K562 (cell line): Measurements from ENCODE around the gene COX4I2. TPM values are rescaled to one million over a fixed set of nuclear protein-coding genes. Genes with fewer than 3 reads are reported as not detected.

Experiments used
- ATF7 ChIP-seq: fragments of 450-650 bp; IDR thresholded peaks from 2 replicates; pipeline ENCODE4 v1.7.1; 2014; ENCODE audit warnings: mild to moderate bottlenecking, moderate library complexity
- BMI1 ChIP-seq: fragments of 150-350 bp; IDR thresholded peaks from 2 replicates; pipeline ENCODE4 v1.6.1; 2014; ENCODE audit warnings: low read length
- BRCA1 ChIP-seq, 2 experiments: fragments of 450-650 bp in 1 of 2; sonication (generic) in 1 of 2; formaldehyde crosslinking in 1 of 2; IDR thresholded peaks; 2 replicates each; pipeline versions ENCODE4 v1.5.0 to v1.6.1; 2017 to 2020; ENCODE audit warnings: mild to moderate bottlenecking in 1 of 2, missing genetic modification reagents in 1 of 2
- ETS2 ChIP-seq: IDR thresholded peaks from 2 replicates; pipeline ENCODE4 v1.6.1; 2016; ENCODE audit warnings: borderline replicate concordance, missing genetic modification characterization, mild to moderate bottlenecking, moderate library complexity, missing compliant biosample characterization; ENCODE audit not compliant: poor library complexity, severe bottlenecking
- HIVEP1 ChIP-seq: fragments of 250-450 bp; sonication (Bioruptor Pico); IDR thresholded peaks from 2 replicates; pipeline ENCODE4 v1.4.0; 2020; ENCODE audit warnings: mild to moderate bottlenecking
- KAT2B ChIP-seq: IDR thresholded peaks from one replicate; pipeline ENCODE4 v1.6.1; 2012; ENCODE audit warnings: low read depth, mild to moderate bottlenecking, control low read depth, inconsistent platforms, low read length, moderate library complexity
- MAFG ChIP-seq: fragments of 450-650 bp; conservative IDR thresholded peaks from 2 replicates; pipeline ENCODE4 v1.6.1; 2016; ENCODE audit warnings: missing genetic modification characterization, missing compliant biosample characterization
- NCOA2 ChIP-seq, 2 experiments: fragments of 450-650 bp; IDR thresholded peaks; 2 replicates each; pipeline ENCODE4 v1.6.1; 2018; ENCODE audit warnings: mild to moderate bottlenecking in 2 of 2, moderate library complexity in 1 of 2; ENCODE audit not compliant: partially characterized antibody in 2 of 2
- PHB ChIP-seq: fragments of 250-450 bp; sonication (Bioruptor Pico); IDR thresholded peaks from 2 replicates; pipeline ENCODE4 v1.5.0; 2021
- PTTG1 ChIP-seq: fragments of 450-650 bp; IDR thresholded peaks from 2 replicates; pipeline ENCODE4 v1.6.1; 2016; ENCODE audit warnings: low read depth, mild to moderate bottlenecking, missing genetic modification characterization, missing compliant biosample characterization
- SNRNP70 ChIP-seq: fragments of 200-400 bp; formaldehyde crosslinking; optimal IDR thresholded peaks from 2 replicates; pipeline ENCODE3; 2017; ENCODE audit warnings: low read depth, low read length
- SREBF1 ChIP-seq: fragments of 150-350 bp; IDR thresholded peaks from 2 replicates; pipeline ENCODE4 v1.6.1; 2014; ENCODE audit warnings: antibody characterized with exemption, low read depth, low read length, borderline replicate concordance
- TFAM ChIP-seq: fragments of 250-450 bp; sonication (Bioruptor Pico); conservative IDR thresholded peaks from 2 replicates; pipeline ENCODE4 v1.5.0; 2021; ENCODE audit warnings: mild to moderate bottlenecking, moderate library complexity
- XRCC4 ChIP-seq: IDR thresholded peaks from one replicate; pipeline ENCODE4 v1.6.1; 2011; ENCODE audit not compliant: insufficient read depth, insufficient read length; ENCODE audit errors: extremely low read depth
- ZBTB9 ChIP-seq: fragments of 450-650 bp; formaldehyde crosslinking; IDR thresholded peaks from 2 replicates; pipeline ENCODE4 v1.4.0; 2020; ENCODE audit warnings: mild to moderate bottlenecking, moderate library complexity
- ZEB2 ChIP-seq: fragments of 450-650 bp; IDR thresholded peaks from 2 replicates; pipeline ENCODE4 v1.6.1; 2016
- ZNF274 ChIP-seq: IDR thresholded peaks from 2 replicates; pipeline ENCODE4 v1.6.1; 2011; ENCODE audit warnings: low read depth, mild to moderate bottlenecking, low read length, moderate library complexity, borderline replicate concordance
- ZNF395 ChIP-seq: fragments of 200-800 bp; sonication (Bioruptor generic); IDR thresholded peaks from 2 replicates; pipeline ENCODE4 v1.6.1; 2017; ENCODE audit warnings: missing genetic modification characterization, missing compliant biosample characterization
- ZNF507 ChIP-seq: conservative IDR thresholded peaks from 2 replicates; pipeline ENCODE4 v1.6.1; 2017; ENCODE audit warnings: missing genetic modification characterization, missing compliant biosample characterization
- ZNF785 ChIP-seq: fragments of 250-450 bp; sonication (Bioruptor Pico); IDR thresholded peaks from 2 replicates; pipeline ENCODE4 v1.4.0; 2020; ENCODE audit warnings: mild to moderate bottlenecking
- polyA plus RNA-seq, 8 experiments: library from polyadenylated mRNA; depleted of rRNA in 4 of 8; stranded (reverse) in 5 of 8; unstranded in 3 of 8; fragments of >200 nt; fragmentation: Nextera tagmentation in 2 of 8; fragmentation: Illumina TruSeq in 1 of 8; extraction: Ambion mirVana in 2 of 8; extraction: Trizol in 1 of 8; gene quantifications; 2 replicates each; pipeline versions ENCODE4 v1.2.1 to v1.2.3, GENCODE V29; 2011 to 2014; ENCODE audit warnings: inconsistent platforms in 1 of 8, missing spikeins in 1 of 8
- total RNA-seq, 7 experiments: library from RNA; depleted of rRNA in 6 of 7; stranded (reverse); fragments of >200 nt in 6 of 7; fragmentation: Illumina TruSeq in 2 of 7; extraction: Trizol in 2 of 7; gene quantifications; 2 replicates each; pipeline versions ENCODE4 v1.2.1 to v1.2.3, GENCODE V29; 2011 to 2021; ENCODE audit warnings: low replicate concordance in 1 of 7
- TF ChIP-seq, protein P1 (sequence below): fragments of 450-650 bp; IDR thresholded peaks from 2 replicates; pipeline ENCODE4 v1.7.1; 2018; ENCODE audit warnings: mild to moderate bottlenecking, low read depth; ENCODE audit not compliant: partially characterized antibody
- TF ChIP-seq, protein P2 (sequence below), 2 experiments: IDR thresholded peaks; 2 replicates each; pipeline ENCODE4 v1.6.1; 2011; ENCODE audit warnings: borderline replicate concordance in 1 of 2, control low read depth in 1 of 2, low read depth in 1 of 2, low read length in 1 of 2, mild to moderate bottlenecking in 1 of 2, mixed read lengths in 1 of 2, moderate library complexity in 1 of 2; ENCODE audit not compliant: insufficient read depth in 1 of 2, insufficient read length in 1 of 2, poor library complexity in 1 of 2, severe bottlenecking in 1 of 2; ENCODE audit errors: extremely low read depth in 1 of 2

The COX4I2 gene
- total and polyA plus RNA-seq, 9 of the 15 experiments (the other 6 are each of a cell fraction or from before 2014, with no cell fraction given), result not detected

- TF ChIP-seq XRCC4 (no peak), ZBTB9 (no peak), BMI1 (0 out of 2 replicates have a peak, but pooled peaks have one; percentile 64), ETS2 (no peak), ZNF274 (no peak), ZNF507 (tag) (no peak), NCOA2 (IDR thresholded peaks at IDR 0.05; ENCODE audit: partially characterized antibody in 2 of 2) (no peak), SREBF1 (no peak), ZEB2 (peak; percentile 82), ZNF785 (CRISPR knock-in tag) (no peak), ZNF395 (CRISPR knock-in tag) (peak; percentile 72; the same call in 1 of the 2 replicates), HIVEP1 (CRISPR knock-in tag) (no peak), PHB (no peak), SNRNP70 (no peak), PTTG1 (tag) (no peak), ATF7 (peak; percentile 99), MAFG (tag) (no peak), TFAM (no peak), KAT2B (no peak), BRCA1 (IDR thresholded peaks at IDR 0.05) (no peak), BRCA1 (CRISPR knock-in tag; IDR thresholded peaks at IDR 0.05) (no peak)
- TF ChIP-seq, protein P1, sequence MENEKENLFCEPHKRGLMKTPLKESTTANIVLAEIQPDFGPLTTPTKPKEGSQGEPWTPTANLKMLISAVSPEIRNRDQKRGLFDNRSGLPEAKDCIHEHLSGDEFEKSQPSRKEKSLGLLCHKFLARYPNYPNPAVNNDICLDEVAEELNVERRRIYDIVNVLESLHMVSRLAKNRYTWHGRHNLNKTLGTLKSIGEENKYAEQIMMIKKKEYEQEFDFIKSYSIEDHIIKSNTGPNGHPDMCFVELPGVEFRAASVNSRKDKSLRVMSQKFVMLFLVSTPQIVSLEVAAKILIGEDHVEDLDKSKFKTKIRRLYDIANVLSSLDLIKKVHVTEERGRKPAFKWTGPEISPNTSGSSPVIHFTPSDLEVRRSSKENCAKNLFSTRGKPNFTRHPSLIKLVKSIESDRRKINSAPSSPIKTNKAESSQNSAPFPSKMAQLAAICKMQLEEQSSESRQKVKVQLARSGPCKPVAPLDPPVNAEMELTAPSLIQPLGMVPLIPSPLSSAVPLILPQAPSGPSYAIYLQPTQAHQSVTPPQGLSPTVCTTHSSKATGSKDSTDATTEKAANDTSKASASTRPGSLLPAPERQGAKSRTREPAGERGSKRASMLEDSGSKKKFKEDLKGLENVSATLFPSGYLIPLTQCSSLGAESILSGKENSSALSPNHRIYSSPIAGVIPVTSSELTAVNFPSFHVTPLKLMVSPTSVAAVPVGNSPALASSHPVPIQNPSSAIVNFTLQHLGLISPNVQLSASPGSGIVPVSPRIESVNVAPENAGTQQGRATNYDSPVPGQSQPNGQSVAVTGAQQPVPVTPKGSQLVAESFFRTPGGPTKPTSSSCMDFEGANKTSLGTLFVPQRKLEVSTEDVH, result no peak
- TF ChIP-seq, protein P2, sequence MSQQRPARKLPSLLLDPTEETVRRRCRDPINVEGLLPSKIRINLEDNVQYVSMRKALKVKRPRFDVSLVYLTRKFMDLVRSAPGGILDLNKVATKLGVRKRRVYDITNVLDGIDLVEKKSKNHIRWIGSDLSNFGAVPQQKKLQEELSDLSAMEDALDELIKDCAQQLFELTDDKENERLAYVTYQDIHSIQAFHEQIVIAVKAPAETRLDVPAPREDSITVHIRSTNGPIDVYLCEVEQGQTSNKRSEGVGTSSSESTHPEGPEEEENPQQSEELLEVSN (IDR thresholded peaks at IDR 0.05; ENCODE audit: borderline replicate concordance in 1 of 2, extremely low read depth in 1 of 2, insufficient read depth in 1 of 2, insufficient read length in 1 of 2, low read depth in 1 of 2, low read length in 1 of 2, poor library complexity in 1 of 2, severe bottlenecking in 1 of 2), result peak in 1 of 2 experiments; percentile 16
Measured at GRCh38 chr20:31603822-31604566, 33.7 kb upstream of the COX4I2 start (continued).
